ENCODE measurements around the gene ERICH6B. TPM values are rescaled to one million over a fixed set of nuclear protein-coding genes. Genes with fewer than 3 reads are reported as not detected.

The ERICH6B gene
- total RNA-seq, 3 donors from 2014 or later = not detected

- no peaks in the 10 kb centered on the region for H3K36me3 ChIP-seq
These were observed 67.3 kb downstream of the ERICH6B start for GRCh38 chr13:45548281-45548680.

GRCh38 chr13:45546410-45546765 lies 69.2 kb downstream of the ERICH6B start:
- H3K4me3 ChIP-seq = no peak overlapping the region
- H3K9me3 ChIP-seq = no peaks in the 10 kb centered on the region
- TF ChIP-seq POLR2A (IDR thresholded peaks at IDR 0.05) (no peak), POLR2AphosphoS5 (IDR thresholded peaks at IDR 0.05) (no peak), CTCF (IDR thresholded peaks at IDR 0.05) (no peak)
- H3K27ac ChIP-seq = no peak overlapping the region
- no peaks in the 10 kb centered on the region for H3K36me3 ChIP-seq
- intact Hi-C loops (cut with DNase I; ENCODE audit: low total_unique reads) = no loop called here
- H3K27me3 ChIP-seq = no peaks in the 10 kb centered on the region
- no peaks in the 10 kb centered on the region for H3K4me1 ChIP-seq
- no peak for DNase-seq (ENCODE audit: low spot score in 2 of 2)

More at GRCh38 chr13:45548281-45548680, 67.3 kb downstream of the ERICH6B start:
- Histone ChIP-seq H3K4me3 (no peak overlapping the region), H3K27ac (no peak overlapping the region), H3K4me1 (no peaks in the 10 kb centered on the region), H3K27me3 (no peaks in the 10 kb centered on the region), H3K9me3 (no peaks in the 10 kb centered on the region)
- DNase-seq (ENCODE audit: low spot score in 2 of 2) = no peak
- intact Hi-C loops (cut with DNase I; ENCODE audit: low total_unique reads) = no loop called here
- TF ChIP-seq POLR2AphosphoS5 (IDR thresholded peaks at IDR 0.05) = no peak
- TF ChIP-seq POLR2A (IDR thresholded peaks at IDR 0.05) = no peak
- TF ChIP-seq CTCF (IDR thresholded peaks at IDR 0.05) = no peak

- intact Hi-C loops (cut with DNase I; ENCODE audit: low total_unique reads) = no loop called here
- no peak for TF ChIP-seq POLR2AphosphoS5 (IDR thresholded peaks at IDR 0.05)
- no peak for TF ChIP-seq CTCF (IDR thresholded peaks at IDR 0.05)
- no peak for TF ChIP-seq POLR2A (IDR thresholded peaks at IDR 0.05)
- no peaks in the 10 kb centered on the region for H3K27me3 ChIP-seq
- no peaks in the 10 kb centered on the region for H3K4me1 ChIP-seq
- H3K4me3 ChIP-seq = no peak overlapping the region
- DNase-seq (ENCODE audit: low spot score in 2 of 2) = no peak
- H3K9me3 ChIP-seq = no peaks in the 10 kb centered on the region
- no peak overlapping the region for H3K27ac ChIP-seq
- no peaks in the 10 kb centered on the region for H3K36me3 ChIP-seq
These were observed 69.7 kb downstream of the ERICH6B start for GRCh38 chr13:45545686-45546409.

DNA sequence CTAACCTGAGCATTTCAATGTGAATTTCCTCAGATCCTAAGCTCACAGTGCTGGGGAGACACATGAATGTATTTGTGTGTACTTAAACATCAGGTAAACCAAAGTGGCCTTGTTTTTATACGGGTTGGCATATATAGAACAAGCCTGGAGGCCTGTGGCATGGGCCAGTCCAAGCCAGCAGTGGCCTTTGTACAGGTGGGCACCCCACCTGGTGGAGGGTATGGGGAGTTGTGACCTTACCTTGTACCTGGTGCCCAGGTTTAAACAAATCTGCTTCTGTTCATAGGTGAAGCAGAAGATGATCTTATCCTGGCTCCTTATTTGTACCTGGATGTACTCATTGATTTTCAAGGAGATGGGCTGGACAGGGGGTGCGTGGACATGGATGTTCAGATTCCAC lies 71.0 kb downstream of the ERICH6B start:
- TF ChIP-seq POLR2A (IDR thresholded peaks at IDR 0.05) (no peak), POLR2AphosphoS5 (IDR thresholded peaks at IDR 0.05) (no peak), CTCF (IDR thresholded peaks at IDR 0.05) (no peak)
- Histone ChIP-seq H3K36me3 (no peaks in the 10 kb centered on the region), H3K4me1 (no peaks in the 10 kb centered on the region), H3K27ac (no peak overlapping the region), H3K4me3 (no peak overlapping the region), H3K9me3 (no peaks in the 10 kb centered on the region), H3K27me3 (no peaks in the 10 kb centered on the region)
- DNase-seq (ENCODE audit: low spot score in 2 of 2) = no peak
- intact Hi-C loops (cut with DNase I; ENCODE audit: low total_unique reads) = no loop called here

GRCh38 chr13:45542878-45543277 lies 72.7 kb downstream of the ERICH6B start:
- H3K36me3 ChIP-seq = no peaks in the 10 kb centered on the region
- no peaks in the 10 kb centered on the region for H3K4me1 ChIP-seq
- TF ChIP-seq POLR2A (IDR thresholded peaks at IDR 0.05) (no peak), POLR2AphosphoS5 (IDR thresholded peaks at IDR 0.05) (no peak), CTCF (IDR thresholded peaks at IDR 0.05) (no peak)
- DNase-seq (ENCODE audit: low spot score in 2 of 2) = no peak
- intact Hi-C loops (cut with DNase I; ENCODE audit: low total_unique reads) = no loop called here
- H3K4me3 ChIP-seq = no peak overlapping the region
- no peaks in the 10 kb centered on the region for H3K27me3 ChIP-seq
- no peaks in the 10 kb centered on the region for H3K9me3 ChIP-seq
- no peak overlapping the region for H3K27ac ChIP-seq

Data from breast epithelium (tissue), 4 donors.